Ectodermal cell (in vitro differentiated cells): ENCODE data around the gene TSPAN3.

ENCODE experiments used
- H3K27ac ChIP-seq: 2 replicates; pipeline ENCODE4 v1.7.0; 2013; ENCODE audit warnings: mild to moderate bottlenecking, low read depth, low read length; ENCODE audit not compliant: insufficient read depth, poor library complexity, severe bottlenecking
- H3K27me3 ChIP-seq: 2 replicates; pipeline ENCODE4 v1.7.0; 2013; ENCODE audit warnings: mild to moderate bottlenecking, low read length; ENCODE audit not compliant: insufficient read depth, control insufficient read depth, poor library complexity, severe bottlenecking
- H3K36me3 ChIP-seq: one replicate; pipeline ENCODE4 v1.7.0; 2013; ENCODE audit warnings: low read length; ENCODE audit not compliant: control insufficient read depth, insufficient read depth
- H3K4me1 ChIP-seq: one replicate; pipeline ENCODE4 v1.7.0; 2013; ENCODE audit warnings: low read length; ENCODE audit not compliant: control insufficient read depth, insufficient read depth
- H3K4me3 ChIP-seq: 2 replicates; pipeline ENCODE4 v1.7.0; 2013; ENCODE audit warnings: low read depth, low read length, control low read depth; ENCODE audit not compliant: insufficient read depth
- H3K9me3 ChIP-seq: 2 replicates; pipeline ENCODE4 v1.7.0; 2013; ENCODE audit warnings: mild to moderate bottlenecking, low read length, moderate library complexity; ENCODE audit not compliant: control insufficient read depth
- WGBS, 2 experiments: methylation state at CpG; one replicate each; pipeline ENCODE4 v1.1.7; 2013; ENCODE audit warnings: missing lambda C conversion rate in 2 of 2; 5-methylcytosine and 5-hydroxymethylcytosine counted together

TSPAN3 gene

GRCh38 chr15:77022646-77023575, 48.0 kb downstream of the TSPAN3 start:
- no peak overlapping the region for H3K4me3 ChIP-seq
- H3K4me1 ChIP-seq = no peaks in the 10 kb centered on the region
- H3K27ac ChIP-seq = no peak overlapping the region
- WGBS, 2 experiments = 95 to 96% methylated on average over 14 of the region's 14 CpGs
- no peaks in the 10 kb centered on the region for H3K9me3 ChIP-seq
- no peaks in the 10 kb centered on the region for H3K36me3 ChIP-seq
- H3K27me3 ChIP-seq = no peaks in the 10 kb centered on the region

GRCh38 chr15:77021803-77022381, 49.0 kb downstream of the TSPAN3 start:
- Histone ChIP-seq H3K36me3 (no peaks in the 10 kb centered on the region), H3K4me1 (no peaks in the 10 kb centered on the region), H3K27ac (no peak overlapping the region), H3K4me3 (no peak overlapping the region), H3K27me3 (no peaks in the 10 kb centered on the region), H3K9me3 (no peaks in the 10 kb centered on the region)
- 90 to 93% methylated on average over 7 of the region's 7 CpGs for WGBS, 2 experiments

GRCh38 chr15:77021088-77021481, 49.8 kb downstream of the TSPAN3 start:
- H3K27ac ChIP-seq = no peak overlapping the region
- no peaks in the 10 kb centered on the region for H3K36me3 ChIP-seq
- H3K4me3 ChIP-seq = no peak overlapping the region
- no peaks in the 10 kb centered on the region for H3K4me1 ChIP-seq
- no peaks in the 10 kb centered on the region for H3K27me3 ChIP-seq
- H3K9me3 ChIP-seq = no peaks in the 10 kb centered on the region
- 82 to 83% methylated on average over 9 of the region's 9 CpGs for WGBS, 2 experiments

GRCh38 chr15:77020348-77021087, 50.4 kb downstream of the TSPAN3 start:
- Histone ChIP-seq H3K4me3 (no peak overlapping the region), H3K27ac (no peak overlapping the region), H3K27me3 (no peaks in the 10 kb centered on the region), H3K36me3 (no peaks in the 10 kb centered on the region), H3K9me3 (no peaks in the 10 kb centered on the region), H3K4me1 (no peaks in the 10 kb centered on the region)
- 95 to 97% methylated on average over 6 of the region's 6 CpGs for WGBS, 2 experiments

GRCh38 chr15:77019521-77020331, 51.2 kb downstream of the TSPAN3 start:
- Histone ChIP-seq H3K4me1 (no peaks in the 10 kb centered on the region), H3K27me3 (no peaks in the 10 kb centered on the region), H3K4me3 (no peak overlapping the region), H3K36me3 (no peaks in the 10 kb centered on the region), H3K9me3 (no peaks in the 10 kb centered on the region), H3K27ac (no peak overlapping the region)
- WGBS, 2 experiments = 78 to 81% methylated on average over 12 of the region's 12 CpGs

GRCh38 chr15:77018796-77019505, 52.0 kb downstream of the TSPAN3 start:
- H3K4me1 ChIP-seq = no peaks in the 10 kb centered on the region
- 92 to 94% methylated on average over 11 of the region's 11 CpGs for WGBS, 2 experiments
- no peak overlapping the region for H3K4me3 ChIP-seq
- no peaks in the 10 kb centered on the region for H3K36me3 ChIP-seq
- no peaks in the 10 kb centered on the region for H3K9me3 ChIP-seq
- H3K27ac ChIP-seq = no peak overlapping the region
- H3K27me3 ChIP-seq = no peaks in the 10 kb centered on the region

GRCh38 chr15:77017761-77018720, 52.9 kb downstream of the TSPAN3 start:
- Histone ChIP-seq H3K9me3 (no peaks in the 10 kb centered on the region), H3K36me3 (no peaks in the 10 kb centered on the region), H3K27ac (no peak overlapping the region), H3K27me3 (no peaks in the 10 kb centered on the region), H3K4me3 (no peak overlapping the region), H3K4me1 (no peaks in the 10 kb centered on the region)
- 93 to 95% methylated on average over 20 of the region's 20 CpGs for WGBS, 2 experiments

- Histone ChIP-seq H3K27me3 (no peaks in the 10 kb centered on the region), H3K9me3 (no peaks in the 10 kb centered on the region), H3K27ac (no peak overlapping the region), H3K4me1 (no peaks in the 10 kb centered on the region), H3K36me3 (no peaks in the 10 kb centered on the region), H3K4me3 (no peak overlapping the region)
- WGBS, 2 experiments = 95% methylated on average over 7 of the region's 7 CpGs
These were observed 53.7 kb downstream of the TSPAN3 start for GRCh38 chr15:77017091-77017660.
